GM12878 (cell line): ENCODE measurements around the gene FALEC. TPM values are rescaled to one million over a fixed set of nuclear protein-coding genes. Genes with fewer than 3 reads are reported as not detected.
A peak's percentile ranks its signal among the peaks of the same experiment; 100 is the strongest.

Source experiments
- CHD2 ChIP-seq: IDR thresholded peaks from 2 replicates; pipeline ENCODE4 v1.6.1; 2011; ENCODE audit warnings: low read depth, low read length, improper control_type of control experiment, borderline replicate concordance
- E4F1 ChIP-seq: fragments of 450-650 bp; IDR thresholded peaks from 2 replicates; pipeline ENCODE4 v1.6.1; 2018; ENCODE audit warnings: borderline replicate concordance, mild to moderate bottlenecking; ENCODE audit not compliant: partially characterized antibody
- NR2C2 ChIP-seq: IDR thresholded peaks from 2 replicates; pipeline ENCODE4 v1.6.1; 2011; ENCODE audit warnings: borderline replicate concordance, low read depth; ENCODE audit not compliant: control insufficient read depth, insufficient read length
- POLR2AphosphoS2 ChIP-seq: IDR thresholded peaks from 2 replicates; pipeline ENCODE4 v1.6.1; 2011; ENCODE audit warnings: low read depth, mild to moderate bottlenecking, low read length, improper control_type of control experiment, moderate library complexity
- RAD21 ChIP-seq: IDR thresholded peaks from 2 replicates; pipeline ENCODE4 v1.6.1; 2011; ENCODE audit warnings: mild to moderate bottlenecking, low read depth, low read length, moderate library complexity; ENCODE audit not compliant: insufficient read depth
- RFX5 ChIP-seq: IDR thresholded peaks from 2 replicates; pipeline ENCODE4 v1.6.1; 2011; ENCODE audit warnings: low read depth, low read length, improper control_type of control experiment
- SKIL ChIP-seq: fragments of 450-650 bp; IDR thresholded peaks from 2 replicates; pipeline ENCODE4 v1.6.1; 2017; ENCODE audit warnings: mild to moderate bottlenecking, low read depth, inconsistent platforms; ENCODE audit not compliant: poor library complexity, severe bottlenecking
- SMARCA5 ChIP-seq: fragments of 450-650 bp; IDR thresholded peaks from 2 replicates; pipeline ENCODE4 v1.6.1; 2017; ENCODE audit warnings: mild to moderate bottlenecking
- polyA plus RNA-seq, 11 experiments: library from polyadenylated mRNA; depleted of rRNA in 4 of 11; unstranded in 6 of 11; stranded (reverse) in 5 of 11; fragments of >200 nt; fragmentation: Nextera tagmentation in 4 of 11; fragmentation: Illumina TruSeq in 1 of 11; extraction: Ambion mirVana in 4 of 11; extraction: Trizol in 1 of 11; gene quantifications; 1 replicate in 1 of 11; 2 replicates in 10 of 11; pipeline versions ENCODE4 v1.2.1 to v1.2.3, GENCODE V29; 2011 to 2016; ENCODE audit warnings: inconsistent platforms in 2 of 11, missing spikeins in 2 of 11, low read depth in 1 of 11
- total RNA-seq, 4 experiments: library from RNA; depleted of rRNA in 3 of 4; stranded (reverse); fragments of >200 nt in 3 of 4; fragmentation: Illumina TruSeq in 1 of 4; extraction: Trizol in 1 of 4; gene quantifications; 2 replicates each; pipeline versions ENCODE4 v1.2.1 to v1.2.3, GENCODE V29; 2013 to 2021

FALEC gene
- total and polyA plus RNA-seq, 10 of the 15 experiments (the other 5 are each of a cell fraction or from before 2014, with no cell fraction given): 0.21 to 0.71 (median 0.32) TPM; not detected in 3

DNA sequence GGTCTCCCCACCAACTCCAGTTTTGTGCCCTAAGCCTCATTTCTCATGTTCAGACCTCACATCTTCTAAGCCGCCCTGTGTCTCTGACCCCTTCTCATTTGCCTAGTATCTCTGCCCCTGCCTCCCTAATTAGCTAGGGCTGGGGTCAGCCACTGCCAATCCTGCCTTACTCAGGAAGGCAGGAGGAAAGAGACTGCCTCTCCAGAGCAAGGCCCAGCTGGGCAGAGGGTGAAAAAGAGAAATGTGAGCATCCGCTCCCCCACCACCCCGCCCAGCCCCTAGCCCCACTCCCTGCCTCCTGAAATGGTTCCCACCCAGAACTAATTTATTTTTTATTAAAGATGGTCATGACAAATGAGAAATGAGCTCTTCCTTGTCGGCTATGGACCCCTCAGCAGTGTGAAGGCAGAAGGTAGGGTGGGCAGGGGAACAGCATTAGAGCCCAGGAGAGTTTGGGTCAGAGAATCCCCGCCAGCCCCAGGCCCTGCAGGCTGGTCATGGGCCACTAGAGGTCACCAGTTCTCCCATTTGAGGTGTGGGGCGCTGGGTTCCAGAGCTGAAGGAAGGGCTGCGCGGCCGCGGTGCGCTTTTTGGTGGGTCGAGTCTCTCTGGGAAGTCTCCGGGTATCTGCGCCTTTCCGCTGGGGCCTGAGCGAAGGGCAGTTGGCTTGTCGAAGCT, 45.2 kb downstream of the FALEC start (continued):
- TF ChIP-seq SMARCA5 (peak; percentile 93), RAD21 (peak; percentile 94), NR2C2 (no peak), E4F1 (no peak), RFX5 (no peak), CHD2 (no peak), SKIL (peak; percentile 53), POLR2AphosphoS2 (no peak)
